NK-92 (cell line): ENCODE measurements around the gene CD84.
"Not testable (repeated sequence)": the region's sequence is repeated elsewhere in the genome, so short reads cannot be mapped to it uniquely, and the experiment has no call there.

Source experiments
- DNase-seq: peaks from one replicate; lab custom pipeline; 2025; ENCODE audit not compliant: unreplicated experiment; lab: John Stamatoyannopoulos, UW

The CD84 gene

DNA sequence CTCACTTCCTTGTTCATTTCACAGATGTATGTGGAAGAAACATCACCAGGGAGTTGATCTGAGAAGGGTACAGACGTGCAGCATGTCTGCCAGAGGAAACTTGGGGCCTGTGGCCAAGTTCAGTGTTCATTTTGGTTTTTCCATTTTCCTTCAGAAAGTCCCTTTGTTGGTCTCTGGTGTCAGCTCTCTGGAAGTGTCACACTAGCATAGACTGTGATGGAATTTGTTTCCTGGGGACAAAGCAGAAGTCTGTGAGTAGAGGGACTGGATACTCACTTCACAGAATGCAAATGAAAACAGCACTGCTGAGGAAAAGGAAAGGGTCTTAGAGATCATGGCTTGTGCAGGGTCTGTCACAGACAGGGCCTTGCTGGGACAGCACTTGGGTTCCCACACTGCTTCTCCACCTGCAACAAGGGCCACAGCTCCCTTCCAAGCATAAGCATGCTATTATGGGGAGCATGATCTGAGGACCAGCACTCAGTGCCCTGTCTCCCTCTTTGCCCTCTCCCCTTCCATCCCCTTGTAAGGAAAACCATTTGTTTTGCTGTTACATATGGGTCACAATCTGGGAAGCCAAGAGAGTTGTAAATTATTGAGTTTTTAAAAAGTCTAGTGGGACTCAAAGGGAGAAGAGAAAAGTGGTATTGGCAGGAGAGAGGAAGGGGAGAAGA lies 31.4 kb upstream of the CD84 start:
- no peak for DNase-seq

- DNase-seq: no peak
These were observed 29.6 kb upstream of the CD84 start for GRCh38 chr1:160608941-160609340.

DNA sequence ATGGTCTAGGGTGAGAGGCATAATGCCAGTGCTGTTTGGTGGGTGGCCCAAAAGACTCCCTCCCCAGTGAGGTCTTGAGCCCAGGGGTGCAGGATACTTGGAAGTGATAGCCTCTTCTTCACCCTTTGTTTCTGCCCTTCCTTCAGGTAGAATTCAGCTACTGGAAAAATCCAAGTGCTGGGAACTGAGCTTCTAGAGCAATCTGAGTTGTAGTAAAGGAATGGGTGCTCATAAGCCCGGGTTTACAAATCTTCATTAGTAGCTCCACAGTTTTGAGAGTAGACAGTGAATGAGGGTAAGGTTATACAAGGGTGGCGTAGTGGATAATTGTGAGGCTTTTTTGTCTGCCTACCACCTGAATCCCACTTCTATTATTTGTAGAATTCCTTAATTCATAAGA lies 29.2 kb upstream of the CD84 start:
- DNase-seq: no peak

DNA sequence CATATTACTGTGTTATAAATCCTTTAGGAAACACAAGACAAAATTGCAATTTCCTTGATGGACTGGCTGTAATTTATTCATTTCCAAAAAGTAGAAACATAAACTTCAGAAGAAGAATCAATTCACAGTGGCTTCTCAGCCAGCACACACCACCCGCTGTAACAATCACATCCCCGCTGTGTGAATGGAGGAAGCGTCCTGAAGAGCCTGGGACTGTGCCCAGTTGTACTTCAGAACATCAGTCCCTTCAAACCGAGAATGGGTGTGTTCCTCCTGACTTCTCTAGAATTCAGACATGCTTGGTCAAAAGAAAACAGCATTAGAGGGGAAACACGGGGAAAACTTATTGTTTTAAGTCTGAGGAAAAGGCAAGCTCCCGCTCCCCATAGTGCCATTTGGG lies 28.8 kb upstream of the CD84 start:
- DNase-seq: no peak

GRCh38 chr1:160607672-160608032 lies 28.4 kb upstream of the CD84 start:
- DNase-seq: no peak

- no peak for DNase-seq
These were observed 27.8 kb upstream of the CD84 start for GRCh38 chr1:160607011-160607671.

DNA sequence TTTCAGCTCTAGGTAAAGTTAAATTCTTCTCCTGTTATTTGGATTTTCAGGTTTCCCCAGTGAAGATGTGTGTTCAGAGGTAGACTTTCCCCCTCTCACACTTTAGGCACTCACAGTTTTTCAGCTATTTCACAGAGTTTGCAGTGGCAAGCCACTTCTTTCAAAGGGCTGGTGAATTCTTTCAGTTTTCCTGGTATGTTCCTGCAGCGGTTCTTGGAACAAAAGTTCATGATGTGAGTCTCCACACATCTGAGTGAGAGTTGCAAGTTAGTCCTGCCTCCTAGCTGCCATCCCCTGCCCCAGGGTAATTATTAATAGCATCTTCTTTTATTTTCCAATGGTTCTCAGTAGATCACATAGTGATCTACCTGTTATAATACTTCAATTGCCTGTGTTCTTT lies 27.3 kb upstream of the CD84 start:
- no peak for DNase-seq

DNA sequence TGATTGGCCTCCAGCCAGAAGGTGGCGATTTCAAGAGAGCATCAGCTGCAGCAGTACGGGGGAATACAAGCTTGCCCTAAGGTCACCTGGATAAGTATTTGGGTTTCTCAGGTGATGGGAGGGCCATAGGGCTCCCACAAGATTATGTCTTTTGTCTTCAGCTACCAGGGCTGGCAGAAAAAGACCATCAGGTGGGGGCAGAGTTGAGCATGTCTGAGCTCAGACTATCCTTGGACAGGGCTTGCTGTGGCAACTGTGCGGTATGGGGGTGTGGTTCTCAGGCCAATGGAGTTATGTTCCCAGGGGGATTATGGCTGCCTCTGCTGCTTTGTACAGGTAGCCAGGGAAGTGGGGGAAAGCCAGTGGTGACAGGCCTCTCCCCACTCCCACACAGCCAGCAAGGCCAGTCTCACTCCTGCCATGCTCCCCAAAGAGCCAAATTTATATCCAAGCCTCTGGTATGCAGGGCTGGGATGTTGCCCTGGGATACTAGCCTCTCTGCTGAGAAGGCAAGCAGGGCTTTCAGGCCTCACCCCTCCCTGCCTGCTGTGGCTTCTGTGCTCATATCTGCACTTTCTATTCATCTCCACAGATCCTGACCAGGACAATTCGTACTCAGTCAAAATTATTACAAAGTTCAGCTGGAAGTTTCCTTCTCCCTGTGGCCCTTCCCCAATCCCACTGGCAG lies 26.6 kb upstream of the CD84 start:
- no peak for DNase-seq

GRCh38 chr1:160605205-160605604 lies 25.9 kb upstream of the CD84 start:
- no peak for DNase-seq

- DNase-seq: no peak
These were observed 18.4 kb upstream of the CD84 start for GRCh38 chr1:160597705-160598104.

GRCh38 chr1:160597051-160597450 lies 17.8 kb upstream of the CD84 start:
- DNase-seq: no peak

DNA sequence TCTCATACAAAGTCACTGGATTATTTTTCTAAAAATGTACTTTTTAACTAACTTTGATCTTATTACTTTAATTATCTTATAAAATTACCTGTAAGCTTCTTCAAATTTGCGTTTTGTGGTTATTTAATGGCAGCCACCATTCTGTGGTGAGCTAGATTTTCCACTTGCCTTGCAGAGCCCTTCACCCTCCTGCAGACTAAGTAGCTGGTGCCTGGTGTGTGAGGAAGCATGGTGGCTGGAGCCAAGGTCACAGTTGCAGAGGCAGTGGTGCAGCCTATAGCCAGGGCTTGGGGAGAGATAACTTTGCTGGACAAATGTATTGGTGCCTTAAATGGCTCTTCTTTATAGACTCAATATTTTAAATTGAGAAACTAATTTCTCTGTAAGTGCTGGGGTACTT lies 11.2 kb upstream of the CD84 start:
- DNase-seq: no peak

DNA sequence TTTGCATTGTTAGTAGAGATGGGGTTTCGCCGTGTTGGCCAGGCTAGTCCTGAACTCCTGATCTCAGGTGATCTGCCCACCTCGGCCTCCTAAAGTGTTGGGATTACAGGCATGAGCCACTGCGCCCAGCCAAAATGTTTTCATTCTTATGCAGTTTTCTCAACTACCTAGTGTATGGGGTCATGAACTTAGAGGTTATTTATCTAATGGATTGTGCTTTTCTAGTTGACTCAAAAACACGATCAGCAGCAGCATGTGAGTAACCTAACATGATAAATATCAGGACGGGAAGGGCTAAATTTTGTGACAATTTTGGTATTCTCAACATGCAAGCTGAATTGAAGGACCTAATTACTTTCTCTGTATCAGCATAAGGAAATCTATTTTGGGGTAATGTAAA lies 9.2 kb upstream of the CD84 start:
- no peak for DNase-seq

- DNase-seq: no peak
These were observed 5.5 kb upstream of the CD84 start for GRCh38 chr1:160584784-160585183.

- not testable (repeated sequence) for DNase-seq
These were observed 3.7 kb upstream of the CD84 start for GRCh38 chr1:160582976-160583375.

DNA sequence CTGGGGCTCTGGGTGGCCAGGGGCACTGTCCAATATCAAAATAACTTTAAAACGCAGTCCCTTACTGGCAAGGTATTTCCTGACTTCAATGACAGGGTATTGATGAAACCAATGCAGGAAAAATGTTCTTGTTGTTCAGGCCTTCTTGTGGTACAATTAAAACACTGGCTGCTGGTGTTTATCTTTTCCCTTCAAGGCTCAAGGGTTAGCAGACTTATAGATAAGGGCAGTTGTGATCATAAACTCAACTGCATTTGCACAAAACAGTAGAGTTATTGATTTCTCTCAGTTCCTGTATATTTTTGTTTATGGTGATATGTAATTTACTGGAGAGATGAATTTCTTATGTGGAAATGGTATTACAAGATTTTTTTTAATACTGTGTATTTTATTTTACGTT lies 2.7 kb upstream of the CD84 start:
- no peak for DNase-seq

DNA sequence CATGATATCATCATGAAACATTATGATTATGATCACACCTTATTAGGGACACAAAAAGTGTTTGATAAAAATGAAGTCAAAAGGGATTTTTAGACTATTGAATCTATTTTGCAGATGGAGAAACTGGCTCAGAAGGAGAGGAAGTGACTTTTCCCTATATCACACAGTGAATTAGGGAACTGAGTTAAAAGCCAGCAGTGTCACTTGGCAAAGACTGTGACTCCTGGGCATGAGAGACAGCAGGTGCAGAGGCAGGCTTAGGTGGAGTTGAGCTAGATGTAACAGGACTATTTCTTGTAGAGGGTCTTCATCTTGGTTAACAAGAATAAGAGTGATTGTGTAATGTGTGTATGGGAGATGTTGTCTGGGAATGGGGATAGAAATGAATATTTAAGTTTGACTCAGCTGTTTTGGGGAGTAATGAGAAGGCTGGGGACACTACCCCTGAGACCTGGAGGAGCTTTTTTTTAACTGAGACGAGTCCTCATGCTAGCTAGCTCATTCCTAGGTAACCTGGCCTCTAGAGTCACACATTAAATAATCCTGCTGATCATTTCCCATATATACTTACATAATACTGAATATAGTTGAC lies 1.0 kb upstream of the CD84 start:
- no peak for DNase-seq

DNA sequence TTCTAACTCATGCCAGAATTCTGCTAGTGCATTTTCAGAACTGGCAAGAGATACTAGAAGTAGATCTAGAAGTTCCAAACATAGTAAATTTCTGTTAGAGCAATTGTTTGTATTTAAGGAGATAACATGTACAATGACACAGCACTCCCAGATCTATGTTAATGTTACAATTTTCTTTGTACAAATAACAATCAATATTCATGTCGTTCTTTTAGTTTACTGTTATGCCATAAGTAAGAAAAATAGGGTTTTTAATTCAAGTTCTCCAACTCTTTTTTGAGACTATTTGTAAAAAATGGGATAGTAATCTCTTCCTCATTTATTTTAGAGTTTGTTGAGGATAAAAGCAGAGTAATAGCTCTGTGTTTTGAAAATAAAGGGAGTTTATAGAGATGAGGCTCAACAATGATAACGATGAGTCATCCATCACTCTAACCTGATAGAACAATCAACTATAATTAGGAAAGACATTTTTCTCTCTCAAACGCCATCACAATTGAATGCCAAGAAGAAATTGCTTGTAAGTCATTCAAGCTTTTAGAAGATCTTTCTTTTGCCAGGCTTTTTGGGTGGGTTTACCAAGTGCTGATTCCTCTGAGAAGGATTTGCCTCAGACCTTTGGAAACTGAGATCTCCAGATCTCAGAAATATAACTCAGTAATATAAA lies 638 bp downstream of the CD84 start:
- no peak for DNase-seq

DNA sequence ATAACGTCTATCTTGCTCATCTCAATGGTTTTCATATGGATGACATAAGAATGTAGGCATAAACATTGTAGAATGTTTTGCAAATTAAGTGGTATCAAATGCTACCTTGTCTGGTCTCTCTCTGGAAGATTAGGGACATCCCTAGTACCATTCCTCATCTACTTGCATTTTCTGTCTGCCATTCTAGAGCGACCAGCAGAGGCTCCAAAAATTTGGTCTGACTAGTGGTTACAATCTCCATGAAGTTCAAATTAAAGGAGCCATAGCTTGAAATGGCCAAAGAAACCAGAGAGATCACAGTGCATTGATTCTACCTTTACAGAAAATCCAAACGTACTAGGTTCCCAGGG lies 1.1 kb downstream of the CD84 start:
- no peak for DNase-seq

GRCh38 chr1:160577671-160578070 lies 1.6 kb downstream of the CD84 start:
- DNase-seq: no peak

DNA sequence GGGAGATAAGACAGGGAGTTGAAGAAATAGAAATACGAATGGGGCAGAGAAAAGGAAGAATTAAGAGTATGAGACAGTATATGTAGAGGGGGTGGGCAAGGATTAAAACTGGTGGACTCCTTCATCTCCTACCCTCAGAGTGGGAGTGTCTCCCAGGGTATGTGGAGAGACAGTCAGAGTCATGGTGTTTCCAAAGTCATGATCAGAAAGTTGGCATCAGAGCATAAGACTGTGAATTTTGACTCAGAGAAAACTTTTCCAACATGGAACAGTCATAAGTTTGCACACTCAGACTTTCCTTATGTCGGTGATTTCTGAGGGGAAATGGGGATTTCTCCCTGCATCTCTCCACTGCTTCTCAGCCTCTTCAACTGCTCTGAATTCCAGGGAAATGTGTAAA lies 2.4 kb downstream of the CD84 start:
- DNase-seq: no peak

DNA sequence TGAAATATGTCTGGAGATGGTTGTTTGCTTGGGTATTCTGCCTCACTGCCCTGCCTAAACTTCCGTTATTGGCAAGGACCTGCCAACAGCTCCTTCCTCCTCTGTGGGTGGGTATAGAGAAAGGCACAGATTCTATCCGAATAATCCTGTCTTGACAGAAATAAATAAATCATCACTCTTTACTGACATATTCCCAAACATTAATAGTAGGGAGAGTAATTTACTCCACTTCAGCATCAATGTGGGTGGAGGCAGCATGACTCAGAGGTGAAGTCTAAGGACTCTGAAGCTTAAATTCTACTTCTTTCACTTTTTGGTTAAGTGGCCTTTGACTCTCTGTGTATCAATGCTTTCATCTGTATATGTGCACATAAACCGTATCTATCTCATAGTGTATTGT lies 2.9 kb downstream of the CD84 start:
- DNase-seq: no peak
